Gastrocnemius medialis (tissue), 4 donors: Measurements from ENCODE around the gene TDRKH.

ENCODE experiments used
- CTCF ChIP-seq, 5 experiments: fragments of 450-650 bp in 3 of 5; fragments of 200-600 bp in 2 of 5; sonication (generic) in 2 of 5; IDR thresholded peaks in 4 of 5; conservative IDR thresholded peaks in 1 of 5; 1 replicate in 4 of 5; 2 replicates in 1 of 5; pipeline ENCODE4 v1.5.1; 2016 to 2019; ENCODE audit warnings: antibody characterized with exemption in 5 of 5, mild to moderate bottlenecking in 3 of 5, moderate library complexity in 3 of 5
- POLR2A ChIP-seq, 2 donors: fragments of 450-650 bp; IDR thresholded peaks; one replicate each; pipeline ENCODE4 v1.6.1; 2017; ENCODE audit warnings: antibody characterized with exemption in 2 of 2, mild to moderate bottlenecking in 2 of 2, moderate library complexity in 2 of 2

- TF ChIP-seq CTCF (IDR thresholded peaks at IDR 0.05 in 4 of 5, conservative IDR thresholded peaks at IDR 0.05 in 1 of 5), result no peak
- TF ChIP-seq POLR2A (IDR thresholded peaks at IDR 0.05), result no peak
These were observed 34.9 kb upstream of the TDRKH start for GRCh38 chr1:151825204-151825603.
